CD14-positive monocyte (primary cell): Measurements from ENCODE around the gene ZNF593. TPM values are rescaled to one million over a fixed set of nuclear protein-coding genes. Genes with fewer than 3 reads are reported as not detected.

Source experiments
- DNase-seq, 3 donors: peaks; one replicate each; pipeline ENCODE4 v3.0.0-alpha.2; 2011 to 2022
- H2AFZ ChIP-seq: 2 replicates; pipeline ENCODE4 v1.6.0; 2012; ENCODE audit warnings: mild to moderate bottlenecking, low read depth, low read length, inconsistent platforms; ENCODE audit not compliant: insufficient read depth, poor library complexity, severe bottlenecking
- H3K27ac ChIP-seq, 2 donors: 1 replicate in 1 of 2; 2 replicates in 1 of 2; pipeline ENCODE4 v1.5.1; 2012 to 2013; ENCODE audit warnings: low read length in 2 of 2, control low read depth in 1 of 2, inconsistent platforms in 1 of 2, low read depth in 1 of 2, mild to moderate bottlenecking in 1 of 2
- H3K27me3 ChIP-seq, 2 donors: one replicate each; pipeline versions ENCODE4 v1.6.0 to v1.6.1; 2011 to 2013; ENCODE audit warnings: low read length in 2 of 2; ENCODE audit not compliant: control insufficient read depth in 2 of 2, insufficient read depth in 2 of 2
- H3K36me3 ChIP-seq, 2 donors: replicated peaks in 1 of 2; 1 replicate in 1 of 2; 2 replicates in 1 of 2; pipeline versions ENCODE4 v1.5.1 to v1.6.1; 2012 to 2013; ENCODE audit warnings: low read length in 2 of 2, control low read depth in 1 of 2, inconsistent platforms in 1 of 2, mild to moderate bottlenecking in 1 of 2; ENCODE audit not compliant: insufficient read depth in 2 of 2, control insufficient read depth in 1 of 2
- H3K4me1 ChIP-seq, 2 donors: 1 replicate in 1 of 2; 2 replicates in 1 of 2; pipeline versions ENCODE4 v1.5.1 to v1.6.1; 2012 to 2013; ENCODE audit warnings: low read length in 2 of 2, control low read depth in 1 of 2, inconsistent platforms in 1 of 2, mild to moderate bottlenecking in 1 of 2, moderate library complexity in 1 of 2; ENCODE audit not compliant: insufficient read depth in 2 of 2, control insufficient read depth in 1 of 2
- H3K4me2 ChIP-seq: replicated peaks from 2 replicates; pipeline ENCODE3; 2012; ENCODE audit warnings: low read length, moderate library complexity, mild to moderate bottlenecking; ENCODE audit not compliant: poor library complexity, severe bottlenecking; ENCODE audit errors: extremely low read depth
- H3K4me3 ChIP-seq, 3 experiments: fragments of 200-600 bp in 1 of 3; sonication (generic) in 1 of 3; replicated peaks in 1 of 3; 1 replicate in 2 of 3; 2 replicates in 1 of 3; pipeline ENCODE4 v1.5.1; 2011 to 2013; ENCODE audit warnings: low read length in 3 of 3, mild to moderate bottlenecking in 3 of 3, control low read depth in 2 of 3, low read depth in 2 of 3, inconsistent platforms in 1 of 3, moderate library complexity in 1 of 3
- H3K79me2 ChIP-seq: 2 replicates; pipeline ENCODE4 v1.6.0; 2012; ENCODE audit warnings: mild to moderate bottlenecking, control low read depth, inconsistent platforms, low read length, moderate library complexity; ENCODE audit not compliant: insufficient read depth
- H3K9ac ChIP-seq: 2 replicates; pipeline ENCODE4 v1.6.0; 2017; ENCODE audit warnings: low read length, mild to moderate bottlenecking; ENCODE audit not compliant: insufficient read depth, poor library complexity, severe bottlenecking
- H3K9me3 ChIP-seq, 2 donors: replicated peaks in 1 of 2; 1 replicate in 1 of 2; 2 replicates in 1 of 2; pipeline versions ENCODE4 v1.5.1 to v1.6.1; 2012 to 2013; ENCODE audit warnings: low read length in 2 of 2, control low read depth in 1 of 2; ENCODE audit not compliant: control insufficient read depth in 1 of 2, insufficient read depth in 1 of 2
- H4K20me1 ChIP-seq: 2 replicates; pipeline ENCODE4 v1.6.0; 2012; ENCODE audit warnings: mild to moderate bottlenecking, low read length, control low read depth, moderate library complexity; ENCODE audit not compliant: insufficient read depth
- H3K27ac Mint-ChIP-seq, 7 donors: one replicate each; pipeline ENCODE4 v1.8.0; 2020; ENCODE audit warnings: mild to moderate bottlenecking in 7 of 7, mixed read lengths in 7 of 7, moderate library complexity in 6 of 7, inconsistent platforms in 2 of 7
- H3K27me3 Mint-ChIP-seq, 3 donors: one replicate each; pipeline ENCODE4 v1.8.0; 2021 to 2022; ENCODE audit warnings: low read depth in 3 of 3, mild to moderate bottlenecking in 3 of 3, mixed read lengths in 3 of 3, moderate library complexity in 3 of 3, inconsistent platforms in 1 of 3
- H3K36me3 Mint-ChIP-seq, 2 donors: one replicate each; pipeline ENCODE4 v1.8.0; 2020; ENCODE audit warnings: mixed read lengths in 2 of 2, inconsistent platforms in 1 of 2, mild to moderate bottlenecking in 1 of 2
- H3K4me1 Mint-ChIP-seq: one replicate; pipeline ENCODE4 v1.8.0; 2020; ENCODE audit warnings: mild to moderate bottlenecking, mixed read lengths
- H3K4me3 Mint-ChIP-seq, 2 donors: one replicate each; pipeline ENCODE4 v1.8.0; 2020; ENCODE audit warnings: mild to moderate bottlenecking in 2 of 2, mixed read lengths in 2 of 2, moderate library complexity in 1 of 2
- H3K9me3 Mint-ChIP-seq, 7 donors: one replicate each; pipeline ENCODE4 v1.8.0; 2020 to 2022; ENCODE audit warnings: mixed read lengths in 7 of 7, mild to moderate bottlenecking in 6 of 7, moderate library complexity in 6 of 7, inconsistent platforms in 2 of 7
- WGBS: methylation state at CpG from one replicate; pipeline ENCODE4 v1.1.5; 2013; ENCODE audit warnings: missing lambda C conversion rate; ENCODE audit not compliant: insufficient coverage; 5-methylcytosine and 5-hydroxymethylcytosine counted together
- intact Hi-C, 2 donors: fragments of 100-400 bp; cut with micrococcal nuclease; formaldehyde crosslinking; loops; one replicate each; pipeline versions ENCODE4 v1.15.0 to v1.15.1; 2023
- polyA plus RNA-seq, 3 donors: library from polyadenylated mRNA; depleted of rRNA in 1 of 3; unstranded in 2 of 3; stranded (reverse) in 1 of 3; fragments of 300-500 nt in 2 of 3; fragments of >200 nt in 1 of 3; fragmentation: Illumina TruSeq in 2 of 3; gene quantifications; 1 replicate in 2 of 3; 2 replicates in 1 of 3; pipeline ENCODE4 v1.2.3, GENCODE V29; 2012 to 2021
- TF ChIP-seq, protein P1 (sequence below): fragments of 200-600 bp; IDR thresholded peaks from one replicate; pipeline ENCODE4 v1.8.0; 2022; ENCODE audit warnings: antibody characterized with exemption, mild to moderate bottlenecking

ZNF593 gene
- polyA plus RNA-seq, 3 donors, result 23.6 to 36.5 (median 27.8) TPM

DNA sequence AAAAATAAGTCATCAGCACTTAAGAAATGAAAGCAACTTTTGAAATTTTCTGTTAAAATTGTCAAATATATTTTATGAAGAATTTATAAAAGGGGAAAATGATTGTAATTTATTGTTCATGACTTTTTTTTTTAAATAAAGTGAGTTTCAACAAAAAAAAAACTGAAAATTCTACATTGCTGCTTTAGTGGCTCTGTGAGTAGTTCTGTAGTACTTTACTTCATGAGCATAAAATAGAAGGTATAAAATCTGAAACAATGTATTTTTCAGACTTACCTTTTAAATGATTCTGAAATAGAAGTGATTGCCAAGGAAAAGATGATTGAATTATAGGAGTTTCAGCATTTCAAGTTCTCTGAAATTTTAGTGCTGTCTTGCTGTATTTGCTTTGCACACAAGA is 44.3 kb upstream of the ZNF593 start:
- intact Hi-C loops, result no loop called here
- H3K9me3 Mint-ChIP-seq, result peaks cover 0 to 2% (median 0%) of the 10 kb centered on the region in 7 donors
- TF ChIP-seq, protein P1, sequence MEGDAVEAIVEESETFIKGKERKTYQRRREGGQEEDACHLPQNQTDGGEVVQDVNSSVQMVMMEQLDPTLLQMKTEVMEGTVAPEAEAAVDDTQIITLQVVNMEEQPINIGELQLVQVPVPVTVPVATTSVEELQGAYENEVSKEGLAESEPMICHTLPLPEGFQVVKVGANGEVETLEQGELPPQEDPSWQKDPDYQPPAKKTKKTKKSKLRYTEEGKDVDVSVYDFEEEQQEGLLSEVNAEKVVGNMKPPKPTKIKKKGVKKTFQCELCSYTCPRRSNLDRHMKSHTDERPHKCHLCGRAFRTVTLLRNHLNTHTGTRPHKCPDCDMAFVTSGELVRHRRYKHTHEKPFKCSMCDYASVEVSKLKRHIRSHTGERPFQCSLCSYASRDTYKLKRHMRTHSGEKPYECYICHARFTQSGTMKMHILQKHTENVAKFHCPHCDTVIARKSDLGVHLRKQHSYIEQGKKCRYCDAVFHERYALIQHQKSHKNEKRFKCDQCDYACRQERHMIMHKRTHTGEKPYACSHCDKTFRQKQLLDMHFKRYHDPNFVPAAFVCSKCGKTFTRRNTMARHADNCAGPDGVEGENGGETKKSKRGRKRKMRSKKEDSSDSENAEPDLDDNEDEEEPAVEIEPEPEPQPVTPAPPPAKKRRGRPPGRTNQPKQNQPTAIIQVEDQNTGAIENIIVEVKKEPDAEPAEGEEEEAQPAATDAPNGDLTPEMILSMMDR, result no peak
- Histone ChIP-seq H3K27ac (peak overlapping the region in 1 of 2 donors; percentile 77), H3K79me2 (peaks cover 39% of the 10 kb centered on the region), H3K4me3 (no peak overlapping the region), H3K36me3 (no peaks in the 10 kb centered on the region), H3K9ac (no peak overlapping the region), H4K20me1 (no peaks in the 10 kb centered on the region), H3K4me1 (peaks cover 65 to 80% of the 10 kb centered on the region in 2 donors), H2AFZ (no peak overlapping the region), H3K27me3 (no peaks in the 10 kb centered on the region), H3K4me2 (no peak overlapping the region), H3K9me3 (no peaks in the 10 kb centered on the region)
- peak overlapping the region in 4 of 7 donors; percentile 38 to 79 (median 74) for H3K27ac Mint-ChIP-seq
- H3K27me3 Mint-ChIP-seq, result no peaks in the 10 kb centered on the region
- H3K36me3 Mint-ChIP-seq, result peaks cover 3 to 8% of the 10 kb centered on the region in 2 donors
- H3K4me1 Mint-ChIP-seq, result peaks cover 70% of the 10 kb centered on the region
- no peak for DNase-seq
- H3K4me3 Mint-ChIP-seq, result no peak overlapping the region

DNA sequence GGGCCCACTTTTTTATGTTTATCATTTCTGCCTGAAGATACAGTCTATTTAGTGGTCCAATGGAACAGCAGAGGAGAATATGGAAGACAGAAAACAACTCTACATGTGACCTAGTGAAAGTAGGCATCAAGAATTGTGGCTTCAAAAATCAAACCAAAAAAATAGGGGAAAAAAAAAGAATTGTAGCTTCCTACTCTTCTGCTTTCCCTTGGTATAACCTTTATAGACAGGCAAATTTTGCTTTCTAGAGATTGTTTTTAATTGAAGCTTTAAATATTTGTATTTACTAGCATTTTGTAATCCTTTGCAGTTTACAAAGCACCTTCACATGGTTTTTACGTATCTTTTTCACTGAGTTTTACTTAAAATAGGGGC is 43.8 kb upstream of the ZNF593 start:
- Mint-ChIP-seq H3K36me3 (peaks cover 3 to 5% of the 10 kb centered on the region in 2 donors), H3K27ac (peak overlapping the region; percentile 73 to 90 (median 84)), H3K27me3 (no peaks in the 10 kb centered on the region), H3K9me3 (peaks cover 0 to 2% (median 0%) of the 10 kb centered on the region in 7 donors), H3K4me1 (peaks cover 68% of the 10 kb centered on the region), H3K4me3 (peak overlapping the region in 1 of 2 donors; percentile 71)
- peak overlapping the region; percentile 51 for H2AFZ ChIP-seq
- no peaks in the 10 kb centered on the region for H4K20me1 ChIP-seq
- peaks cover 65 to 79% of the 10 kb centered on the region in 2 donors for H3K4me1 ChIP-seq
- intact Hi-C loops, result loop anchor here in 1 of 2 donors (2.0 kb wide), 1 partner anchor 15 kb away; the partner anchor contains the start of gene PDIK1L
- no peak overlapping the region for H3K9ac ChIP-seq
- H3K36me3 ChIP-seq, result no peaks in the 10 kb centered on the region
- no peak for DNase-seq
- peak overlapping the region in 1 of 3 experiments; percentile 62 for H3K4me3 ChIP-seq
- peaks cover 34% of the 10 kb centered on the region for H3K79me2 ChIP-seq
- no peaks in the 10 kb centered on the region for H3K9me3 ChIP-seq
- WGBS, result no CpG with 5 or more reads among the region's 1 CpG
- TF ChIP-seq, protein P1, result no peak
- H3K4me2 ChIP-seq, result peak overlapping the region; percentile 77
- peak overlapping the region in 1 of 2 donors; percentile 77 for H3K27ac ChIP-seq
- H3K27me3 ChIP-seq, result no peaks in the 10 kb centered on the region
